Stimulated activated naive CD8-positive, alpha-beta T cell treated with anti-CD3 and anti-CD28 coated beads, Interleukin-15, Interleukin-2, amounts not matched to agents 100 ng/mL and 50 ng/mL, for 24 hours (primary cell): Measurements from ENCODE around the gene UFC1.

ENCODE experiments used
- H3K27ac Mint-ChIP-seq: one replicate; pipeline ENCODE4 v1.8.0; 2021; ENCODE audit warnings: mild to moderate bottlenecking, mixed read lengths
- H3K27me3 Mint-ChIP-seq: one replicate; pipeline ENCODE4 v1.8.0; 2021; ENCODE audit warnings: mixed read lengths
- H3K36me3 Mint-ChIP-seq: one replicate; pipeline ENCODE4 v1.8.0; 2021; ENCODE audit warnings: low read depth, mixed read lengths
- H3K4me1 Mint-ChIP-seq: one replicate; pipeline ENCODE4 v1.8.0; 2021; ENCODE audit warnings: low read depth, mixed read lengths
- H3K4me3 Mint-ChIP-seq: one replicate; pipeline ENCODE4 v1.8.0; 2021; ENCODE audit warnings: mild to moderate bottlenecking, mixed read lengths
- H3K9me3 Mint-ChIP-seq: one replicate; pipeline ENCODE4 v1.8.0; 2021; ENCODE audit warnings: mixed read lengths

The UFC1 gene

DNA sequence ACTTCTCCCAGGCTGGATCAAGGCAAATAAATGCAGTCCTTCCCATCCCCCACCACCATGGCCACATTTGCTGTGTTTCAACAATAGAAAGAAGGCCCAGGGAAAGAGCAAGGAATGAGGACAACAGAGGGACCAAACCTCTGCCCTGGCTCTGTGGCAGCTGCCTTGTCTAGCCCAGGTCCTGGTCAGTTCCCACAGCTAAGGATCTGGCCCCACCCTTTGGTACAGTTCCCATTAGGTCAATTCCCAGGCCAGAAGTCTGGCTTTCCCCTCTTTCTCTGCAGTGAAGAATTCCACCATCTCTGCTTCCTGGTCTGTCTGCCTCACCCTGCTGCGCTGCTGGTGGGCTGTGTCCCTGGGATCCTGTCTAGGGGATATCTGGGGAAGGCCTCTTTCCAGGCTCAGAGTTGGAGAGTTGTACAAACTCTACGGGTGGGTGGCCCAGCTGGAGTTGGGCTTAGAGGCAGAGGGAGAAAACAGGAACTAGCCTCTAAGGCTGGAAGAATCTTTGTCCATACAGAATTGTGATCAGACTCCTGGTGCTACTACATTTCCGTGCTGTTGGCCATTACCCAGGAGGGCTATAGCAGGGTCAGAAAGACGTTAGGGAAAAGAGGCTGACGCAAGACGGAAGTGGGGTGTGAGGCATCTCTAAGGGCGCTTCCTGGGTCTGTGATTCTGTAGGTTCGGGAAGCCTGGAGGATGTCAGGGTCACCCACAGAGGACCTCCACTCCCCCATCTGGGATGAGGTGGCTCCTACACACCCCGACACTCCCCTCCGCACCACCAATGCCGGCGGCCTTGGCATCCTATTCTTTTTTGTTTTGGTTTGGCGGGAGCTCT is 47.4 kb downstream of the UFC1 start:
- Mint-ChIP-seq H3K27me3 (no peaks in the 10 kb centered on the region), H3K27ac (peak overlapping the region; percentile 92), H3K4me1 (peaks cover 61% of the 10 kb centered on the region), H3K9me3 (no peaks in the 10 kb centered on the region), H3K36me3 (peaks cover 27% of the 10 kb centered on the region), H3K4me3 (peak overlapping the region; percentile 90)

DNA sequence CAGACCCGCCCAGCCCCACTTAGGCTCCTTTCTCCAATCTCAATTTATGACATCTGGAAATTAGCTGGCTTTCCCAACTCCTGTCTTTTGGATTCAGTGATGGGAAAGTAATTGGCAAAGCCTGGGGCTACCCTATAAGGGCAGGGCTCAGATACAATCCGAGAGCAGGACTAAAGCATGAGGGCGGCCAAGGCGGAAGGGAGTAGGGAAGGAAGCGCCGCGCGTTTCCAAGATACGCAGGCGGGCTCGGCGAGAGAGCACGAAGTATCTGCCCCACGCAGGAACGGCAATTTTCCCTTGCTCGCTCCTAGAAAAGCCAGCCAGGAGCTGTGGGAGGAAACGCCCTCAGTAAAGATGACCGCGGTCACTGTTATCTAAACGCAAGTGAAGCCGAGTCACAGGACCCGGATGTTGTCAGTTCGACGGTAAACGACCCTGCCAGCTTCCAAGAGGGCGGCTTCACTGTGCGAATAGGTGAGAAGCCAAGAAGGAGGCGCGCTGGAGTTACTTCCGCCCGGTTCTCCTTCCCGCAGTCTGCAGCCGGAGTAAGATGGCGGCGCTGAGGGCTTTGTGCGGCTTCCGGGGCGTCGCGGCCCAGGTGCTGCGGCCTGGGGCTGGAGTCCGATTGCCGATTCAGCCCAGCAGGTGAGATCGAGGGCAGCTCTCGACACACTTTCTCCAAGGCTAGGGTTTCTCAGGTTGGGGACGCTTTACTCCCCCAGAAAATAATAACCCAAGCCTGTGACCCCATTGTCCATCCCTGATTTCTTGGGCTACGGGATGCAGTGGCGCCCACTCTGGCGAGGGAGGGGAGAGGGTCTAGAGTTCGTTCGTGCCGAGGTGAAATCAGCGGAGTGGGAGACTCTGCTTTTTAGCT is 48.3 kb downstream of the UFC1 start, which contains the start of gene NDUFS2:
NDUFS2 (plus strand) TSS at position 532 of the 877 bp plus-strand sequence; CDS start at position 551, 19 bp downstream.
- Mint-ChIP-seq H3K36me3 (peaks cover 34% of the 10 kb centered on the region), H3K4me3 (peak within 1 kb of the TSS; percentile 90), H3K9me3 (no peaks in the 10 kb centered on the region), H3K27me3 (no peaks in the 10 kb centered on the region), H3K4me1 (peaks cover 64% of the 10 kb centered on the region), H3K27ac (peak within 1 kb of the TSS; percentile 92)

DNA sequence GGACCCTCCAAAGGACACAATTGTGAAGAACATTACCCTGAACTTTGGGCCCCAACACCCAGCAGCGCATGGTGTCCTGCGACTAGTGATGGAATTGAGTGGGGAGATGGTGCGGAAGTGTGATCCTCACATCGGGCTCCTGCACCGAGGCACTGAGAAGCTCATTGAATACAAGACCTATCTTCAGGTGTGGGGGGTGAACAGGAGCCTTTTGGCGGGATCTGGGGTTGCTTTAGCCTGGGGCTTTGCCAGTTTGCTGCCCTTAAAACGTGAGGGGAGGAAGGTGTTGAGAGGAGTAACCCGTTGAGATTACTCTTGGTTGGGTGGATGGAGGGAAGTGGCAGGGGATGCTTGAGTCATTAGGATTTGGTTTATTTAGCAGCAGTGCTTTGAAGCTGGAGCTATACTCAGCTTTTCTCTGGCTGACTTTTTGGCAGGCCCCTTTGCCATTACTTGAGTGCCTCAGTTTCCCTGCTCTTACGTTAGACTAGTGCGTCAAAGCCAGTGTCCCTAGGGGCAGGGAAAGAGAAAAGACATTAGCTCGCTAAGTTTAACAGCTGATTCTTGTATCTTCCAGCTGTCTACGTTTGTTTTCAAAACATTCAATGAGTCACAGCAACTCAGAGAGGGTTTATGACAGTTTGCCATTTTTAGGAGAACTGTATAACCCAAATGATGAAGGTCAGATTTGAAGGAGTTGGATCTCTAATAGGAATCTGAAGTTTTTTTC is 52.8 kb downstream of the UFC1 start:
- Mint-ChIP-seq H3K27ac (no peak overlapping the region), H3K27me3 (no peaks in the 10 kb centered on the region), H3K4me1 (peaks cover 51% of the 10 kb centered on the region), H3K4me3 (no peak overlapping the region), H3K36me3 (peaks cover 57% of the 10 kb centered on the region), H3K9me3 (no peaks in the 10 kb centered on the region)

DNA sequence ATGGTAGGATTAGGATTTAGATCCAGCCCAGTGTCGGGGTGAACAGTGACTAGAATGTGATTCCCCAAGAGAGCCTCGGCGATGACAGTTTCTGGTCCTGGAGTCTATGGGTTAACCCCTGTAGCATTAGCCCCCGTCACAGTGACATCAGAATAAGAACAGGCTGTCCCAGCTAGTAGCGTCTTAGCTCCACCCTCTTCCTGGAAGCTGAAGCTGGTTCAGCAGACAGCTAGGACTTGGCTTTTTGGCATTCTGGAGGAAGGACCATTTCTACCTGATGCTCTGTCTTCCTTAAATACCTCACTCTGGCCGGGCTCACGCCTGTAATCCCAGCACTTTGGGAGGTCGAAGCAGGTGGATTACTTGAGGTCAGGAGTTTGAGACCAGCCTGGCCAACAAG is 53.4 kb downstream of the UFC1 start:
- peaks cover 63% of the 10 kb centered on the region for H3K36me3 Mint-ChIP-seq
- H3K4me3 Mint-ChIP-seq, result no peak overlapping the region

More for the DNA sequence above, 53.4 kb downstream of the UFC1 start:
- H3K27me3 Mint-ChIP-seq, result no peaks in the 10 kb centered on the region
- H3K4me1 Mint-ChIP-seq, result peaks cover 46% of the 10 kb centered on the region
- H3K9me3 Mint-ChIP-seq, result no peaks in the 10 kb centered on the region
- no peak overlapping the region for H3K27ac Mint-ChIP-seq
